Measurements from ENCODE around the gene SULT2B1. TPM values are rescaled to one million over a fixed set of nuclear protein-coding genes. Genes with fewer than 3 reads are reported as not detected.

The SULT2B1 gene
- total RNA-seq = 14.4 TPM
- long read RNA-seq, transcript SULT2B1-201 (7 exons, 1,295 nt) = major isoform, 15 of 20 reads
- long read RNA-seq, partial matches to known transcripts = 0 of 20 reads
- long read RNA-seq, other reads (novel, unspliced or antisense) = 3 of 20 reads

- Histone ChIP-seq H3K27me3 (ENCODE audit: low read depth) (peaks cover 4% of the 10 kb centered on the region), H3K4me1 (no peaks in the 10 kb centered on the region), H3K4me3 (peak within 1 kb of the TSS; percentile 37), H3K27ac (no peak within 1 kb of the TSS), H3K36me3 (no peaks in the 10 kb centered on the region), H3K9me3 (no peaks in the 10 kb centered on the region)
- DNase-seq (peak; percentile 80), ATAC-seq (peak; percentile 81 to 88)
- TF ChIP-seq, protein P1, sequence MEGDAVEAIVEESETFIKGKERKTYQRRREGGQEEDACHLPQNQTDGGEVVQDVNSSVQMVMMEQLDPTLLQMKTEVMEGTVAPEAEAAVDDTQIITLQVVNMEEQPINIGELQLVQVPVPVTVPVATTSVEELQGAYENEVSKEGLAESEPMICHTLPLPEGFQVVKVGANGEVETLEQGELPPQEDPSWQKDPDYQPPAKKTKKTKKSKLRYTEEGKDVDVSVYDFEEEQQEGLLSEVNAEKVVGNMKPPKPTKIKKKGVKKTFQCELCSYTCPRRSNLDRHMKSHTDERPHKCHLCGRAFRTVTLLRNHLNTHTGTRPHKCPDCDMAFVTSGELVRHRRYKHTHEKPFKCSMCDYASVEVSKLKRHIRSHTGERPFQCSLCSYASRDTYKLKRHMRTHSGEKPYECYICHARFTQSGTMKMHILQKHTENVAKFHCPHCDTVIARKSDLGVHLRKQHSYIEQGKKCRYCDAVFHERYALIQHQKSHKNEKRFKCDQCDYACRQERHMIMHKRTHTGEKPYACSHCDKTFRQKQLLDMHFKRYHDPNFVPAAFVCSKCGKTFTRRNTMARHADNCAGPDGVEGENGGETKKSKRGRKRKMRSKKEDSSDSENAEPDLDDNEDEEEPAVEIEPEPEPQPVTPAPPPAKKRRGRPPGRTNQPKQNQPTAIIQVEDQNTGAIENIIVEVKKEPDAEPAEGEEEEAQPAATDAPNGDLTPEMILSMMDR (IDR thresholded peaks at IDR 0.05) = no peak
- intact Hi-C loops (cut with DNase I) = no loop called here
Measured at GRCh38 chr19:48551437-48552302, at the start of gene SULT2B1. Gene SULT2B1, plus strand, starts transcription at chr19:48552172. Its CDS starts 81 bp downstream, at chr19:48552253.

- intact Hi-C loops (cut with DNase I) = no loop called here
- ATAC-seq (no peak), DNase-seq (no peak)
- H3K9me3 ChIP-seq = no peaks in the 10 kb centered on the region
- H3K27ac ChIP-seq = peak overlapping the region; percentile 73
- TF ChIP-seq, protein P1 (IDR thresholded peaks at IDR 0.05) = no peak
- no peaks in the 10 kb centered on the region for H3K4me1 ChIP-seq
- H3K4me3 ChIP-seq = peak overlapping the region; percentile 42
- H3K36me3 ChIP-seq = no peaks in the 10 kb centered on the region
- peaks cover 34% of the 10 kb centered on the region for H3K27me3 ChIP-seq (ENCODE audit: low read depth)
Measured at GRCh38 chr19:48502350-48503018, 49.5 kb upstream of the SULT2B1 start.

DNA sequence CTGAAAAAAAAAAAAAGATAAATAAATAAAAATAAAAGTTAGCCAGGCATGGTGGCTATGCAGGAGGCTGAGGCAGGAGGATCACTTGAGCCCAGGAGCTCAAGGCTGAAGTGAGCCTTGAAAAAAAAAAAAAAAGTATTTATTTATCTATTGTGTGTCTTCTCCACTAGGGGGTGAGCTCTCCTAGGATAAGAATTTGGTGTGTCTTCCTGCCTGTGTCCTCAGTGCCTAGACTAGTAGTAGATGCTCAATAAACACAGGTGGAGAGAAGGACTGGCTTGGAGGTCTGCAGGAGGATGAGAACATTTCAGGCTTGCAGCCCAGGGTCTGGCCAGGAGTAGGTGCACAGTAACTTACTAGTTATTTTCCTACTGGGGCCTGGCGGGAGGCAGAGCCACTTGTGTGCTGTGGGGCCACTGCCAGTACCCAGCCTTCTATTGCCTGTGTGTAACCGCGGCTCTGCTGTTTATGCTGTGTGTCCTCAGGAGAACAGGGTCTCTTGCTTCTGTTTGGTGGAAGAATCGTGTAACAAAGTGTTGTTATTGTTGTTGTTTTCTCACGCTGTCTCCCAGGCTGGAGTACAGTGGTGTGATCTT is 45.7 kb upstream of the SULT2B1 start:
- H3K4me3 ChIP-seq = no peak overlapping the region
- TF ChIP-seq, protein P1 (IDR thresholded peaks at IDR 0.05) = peak; percentile 36
- peaks cover 13% of the 10 kb centered on the region for H3K27me3 ChIP-seq (ENCODE audit: low read depth)
- H3K9me3 ChIP-seq = no peaks in the 10 kb centered on the region
- H3K27ac ChIP-seq = no peak overlapping the region
- H3K4me1 ChIP-seq = peaks cover 11% of the 10 kb centered on the region
- ATAC-seq = no peak
- H3K36me3 ChIP-seq = no peaks in the 10 kb centered on the region
- intact Hi-C loops (cut with DNase I) = no loop called here
- no peak for DNase-seq

- H3K36me3 ChIP-seq = no peaks in the 10 kb centered on the region
- no peak overlapping the region for H3K27ac ChIP-seq
- DNase-seq (no peak), ATAC-seq (no peak)
- peaks cover 28% of the 10 kb centered on the region for H3K27me3 ChIP-seq (ENCODE audit: low read depth)
- intact Hi-C loops (cut with DNase I) = no loop called here
- H3K9me3 ChIP-seq = no peaks in the 10 kb centered on the region
- H3K4me1 ChIP-seq = peaks cover 15% of the 10 kb centered on the region
- TF ChIP-seq, protein P1 (IDR thresholded peaks at IDR 0.05) = no peak
- H3K4me3 ChIP-seq = no peak overlapping the region
Measured at GRCh38 chr19:48507911-48508439, 44.0 kb upstream of the SULT2B1 start.

GRCh38 chr19:48508729-48509411 is 43.1 kb upstream of the SULT2B1 start:
- intact Hi-C loops (cut with DNase I) = no loop called here
- DNase-seq = no peak
- Histone ChIP-seq H3K36me3 (no peaks in the 10 kb centered on the region), H3K4me1 (peaks cover 24% of the 10 kb centered on the region), H3K27me3 (ENCODE audit: low read depth) (peaks cover 37% of the 10 kb centered on the region), H3K4me3 (no peak overlapping the region), H3K9me3 (no peaks in the 10 kb centered on the region), H3K27ac (no peak overlapping the region)
- no peak for ATAC-seq
- TF ChIP-seq, protein P1 (IDR thresholded peaks at IDR 0.05) = no peak
